ENCODE data around the gene DIAPH1.

The DIAPH1 gene

GRCh38 chr5:141484310-141484640 is 134.5 kb downstream of the DIAPH1 start:
- DNase-seq (ENCODE audit: low read depth) = no peak

DNA sequence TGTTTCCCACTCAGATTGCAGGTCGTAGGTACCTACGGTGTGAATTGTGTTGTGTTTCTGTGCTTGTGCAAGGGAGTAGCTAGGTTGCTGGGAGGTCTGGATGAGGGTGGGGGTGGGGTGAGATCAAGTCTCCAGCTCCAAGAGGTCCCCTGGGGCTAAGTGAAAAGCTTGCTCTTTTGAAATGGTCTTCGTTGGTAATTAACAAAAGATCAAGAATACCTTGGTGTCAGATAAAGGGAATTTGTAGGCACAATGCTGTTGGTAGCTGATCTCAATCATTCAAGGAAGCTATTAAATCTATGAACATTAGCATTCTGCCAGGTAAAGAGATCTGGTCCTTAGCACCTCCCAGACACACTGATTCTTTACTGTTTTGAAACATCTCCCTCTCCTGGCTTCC is 134.9 kb downstream of the DIAPH1 start:
- no peak for DNase-seq (ENCODE audit: low read depth)

DNA sequence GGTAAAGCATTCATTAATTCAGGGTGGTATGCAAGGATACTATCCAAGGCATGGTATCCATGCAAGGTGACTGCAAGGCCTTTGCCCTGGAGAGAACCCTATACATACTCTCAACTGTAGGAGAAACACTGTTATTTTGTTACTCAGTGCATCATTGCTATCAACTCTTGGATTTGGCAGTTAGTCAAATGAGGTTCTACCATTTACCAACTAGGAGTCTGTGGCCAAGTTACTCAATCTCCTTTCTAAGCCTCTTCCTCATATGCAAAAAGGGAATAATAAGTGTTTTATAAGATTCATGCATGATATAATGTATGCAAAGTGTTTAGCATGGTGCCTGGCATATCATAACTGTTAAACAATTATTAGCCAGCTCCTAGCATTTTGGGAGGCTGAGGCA is 139.0 kb downstream of the DIAPH1 start:
- DNase-seq (ENCODE audit: low read depth) = no peak

GRCh38 chr5:141478321-141478945 is 140.4 kb downstream of the DIAPH1 start:
- DNase-seq (ENCODE audit: low read depth) = no peak

DNA sequence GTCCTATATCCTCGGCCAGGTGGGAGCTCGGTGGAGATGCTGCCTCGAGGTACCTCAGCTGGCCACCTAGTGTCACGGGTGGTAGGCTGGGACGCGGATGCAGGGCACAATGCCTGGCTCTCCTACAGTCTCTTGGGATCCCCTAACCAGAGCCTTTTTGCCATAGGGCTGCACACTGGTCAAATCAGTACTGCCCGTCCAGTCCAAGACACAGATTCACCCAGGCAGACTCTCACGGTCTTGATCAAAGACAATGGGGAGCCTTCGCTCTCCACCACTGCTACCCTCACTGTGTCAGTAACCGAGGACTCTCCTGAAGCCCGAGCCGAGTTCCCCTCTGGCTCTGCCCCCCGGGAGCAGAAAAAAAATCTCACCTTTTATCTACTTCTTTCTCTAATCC is 141.0 kb downstream of the DIAPH1 start:
- no peak for DNase-seq (ENCODE audit: low read depth)

DNA sequence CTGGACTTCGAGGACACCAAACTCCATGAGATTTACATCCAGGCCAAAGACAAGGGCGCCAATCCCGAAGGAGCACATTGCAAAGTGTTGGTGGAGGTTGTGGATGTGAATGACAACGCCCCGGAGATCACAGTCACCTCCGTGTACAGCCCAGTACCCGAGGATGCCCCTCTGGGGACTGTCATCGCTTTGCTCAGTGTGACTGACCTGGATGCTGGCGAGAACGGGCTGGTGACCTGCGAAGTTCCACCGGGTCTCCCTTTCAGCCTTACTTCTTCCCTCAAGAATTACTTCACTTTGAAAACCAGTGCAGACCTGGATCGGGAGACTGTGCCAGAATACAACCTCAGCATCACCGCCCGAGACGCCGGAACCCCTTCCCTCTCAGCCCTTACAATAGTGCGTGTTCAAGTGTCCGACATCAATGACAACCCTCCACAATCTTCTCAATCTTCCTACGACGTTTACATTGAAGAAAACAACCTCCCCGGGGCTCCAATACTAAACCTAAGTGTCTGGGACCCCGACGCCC is 141.7 kb downstream of the DIAPH1 start:
- DNase-seq (ENCODE audit: low read depth) = no peak

DNA sequence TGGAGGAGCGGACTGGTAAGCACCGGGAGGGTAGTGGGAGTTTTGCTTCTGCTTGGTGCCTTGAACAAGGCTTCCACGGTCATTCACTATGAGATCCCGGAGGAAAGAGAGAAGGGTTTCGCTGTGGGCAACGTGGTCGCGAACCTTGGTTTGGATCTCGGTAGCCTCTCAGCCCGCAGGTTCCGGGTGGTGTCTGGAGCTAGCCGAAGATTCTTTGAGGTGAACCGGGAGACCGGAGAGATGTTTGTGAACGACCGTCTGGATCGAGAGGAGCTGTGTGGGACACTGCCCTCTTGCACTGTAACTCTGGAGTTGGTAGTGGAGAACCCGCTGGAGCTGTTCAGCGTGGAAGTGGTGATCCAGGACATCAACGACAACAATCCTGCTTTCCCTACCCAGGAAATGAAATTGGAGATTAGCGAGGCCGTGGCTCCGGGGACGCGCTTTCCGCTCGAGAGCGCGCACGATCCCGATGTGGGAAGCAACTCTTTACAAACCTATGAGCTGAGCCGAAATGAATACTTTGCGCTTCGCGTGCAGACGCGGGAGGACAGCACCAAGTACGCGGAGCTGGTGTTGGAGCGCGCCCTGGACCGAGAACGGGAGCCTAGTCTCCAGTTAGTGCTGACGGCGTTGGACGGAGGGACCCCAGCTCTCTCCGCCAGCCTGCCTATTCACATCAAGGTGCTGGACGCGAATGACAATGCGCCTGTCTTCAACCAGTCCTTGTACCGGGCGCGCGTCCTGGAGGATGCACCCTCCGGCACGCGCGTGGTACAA is 142.5 kb downstream of the DIAPH1 start:
- DNase-seq (ENCODE audit: low read depth) = no peak

DNA sequence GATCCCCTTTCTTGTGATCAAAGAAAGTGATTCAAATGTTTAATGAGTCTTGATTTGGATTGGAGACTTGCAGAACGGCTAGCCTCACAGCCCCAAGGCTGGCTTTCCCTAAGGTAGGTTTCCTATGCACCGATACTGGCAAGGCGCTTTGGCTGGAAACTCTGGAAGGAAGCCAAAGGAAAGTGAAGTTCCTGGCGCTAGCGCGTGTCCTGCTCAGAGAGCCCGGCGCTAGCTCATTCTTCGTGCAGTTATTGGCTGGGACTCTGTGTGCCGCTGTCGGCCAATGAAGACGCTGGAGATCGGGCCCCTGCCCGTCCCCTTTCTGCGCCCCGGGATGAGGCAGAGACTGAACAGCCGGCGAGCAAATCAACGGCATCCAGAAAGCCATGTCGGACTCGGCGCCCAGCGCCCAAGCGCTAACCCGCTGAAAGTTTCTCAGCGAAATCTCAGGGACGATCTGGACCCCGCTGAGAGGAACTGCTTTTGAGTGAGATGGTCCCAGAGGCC is 143.1 kb downstream of the DIAPH1 start, which contains the start of gene PCDHGC3:
Gene PCDHGC3 (plus strand): TSS at position 342 of the 507 bp plus-strand sequence. CDS start 151 bp downstream, at position 493.
- no peak for DNase-seq (ENCODE audit: low read depth)

DNA sequence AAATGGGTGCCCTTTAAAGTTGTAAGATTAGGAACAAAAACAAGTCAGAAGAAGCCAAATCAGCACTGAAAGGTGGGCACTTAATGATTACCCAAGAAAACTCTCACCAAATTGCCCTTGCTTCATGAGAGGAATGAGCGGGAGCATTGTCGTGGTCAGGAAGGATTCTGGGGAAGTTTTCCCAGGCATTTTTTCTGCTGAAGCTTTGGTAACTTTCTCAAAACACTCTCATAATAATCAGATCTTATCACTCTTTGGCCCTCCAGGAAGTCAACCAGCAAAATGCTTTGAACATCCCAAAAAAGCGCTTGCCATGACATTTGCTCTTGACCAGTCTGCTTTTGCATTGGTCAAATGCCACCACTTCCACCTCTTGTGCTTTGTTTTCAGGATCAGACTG is 153.4 kb downstream of the DIAPH1 start:
- DNase-seq (ENCODE audit: low read depth) = no peak
